Loucy (cell line): ENCODE measurements around the gene SLC25A40.

ENCODE experiments used
- CTCF ChIP-seq: fragments of 200-600 bp; sonication (generic); conservative IDR thresholded peaks from 2 replicates; pipeline ENCODE4 v1.5.1; 2014; ENCODE audit warnings: mild to moderate bottlenecking, antibody characterized with exemption, low read length
- EZH2phosphoT487 ChIP-seq: fragments of 200-600 bp; IDR thresholded peaks from 2 replicates; pipeline ENCODE4 v1.6.1; 2018; ENCODE audit warnings: antibody characterized with exemption, mild to moderate bottlenecking, moderate library complexity, borderline replicate concordance

- TF ChIP-seq CTCF (no peak), EZH2phosphoT487 (no peak)
These were observed 765 bp downstream of the SLC25A40 start for GRCh38 chr7:87875151-87876039.
